Measurements from ENCODE around the gene CD300LD. TPM values are rescaled to one million over a fixed set of nuclear protein-coding genes. Genes with fewer than 3 reads are reported as not detected.

The CD300LD gene
- total and polyA plus RNA-seq, 2 experiments from 2014 or later = not detected

DNA sequence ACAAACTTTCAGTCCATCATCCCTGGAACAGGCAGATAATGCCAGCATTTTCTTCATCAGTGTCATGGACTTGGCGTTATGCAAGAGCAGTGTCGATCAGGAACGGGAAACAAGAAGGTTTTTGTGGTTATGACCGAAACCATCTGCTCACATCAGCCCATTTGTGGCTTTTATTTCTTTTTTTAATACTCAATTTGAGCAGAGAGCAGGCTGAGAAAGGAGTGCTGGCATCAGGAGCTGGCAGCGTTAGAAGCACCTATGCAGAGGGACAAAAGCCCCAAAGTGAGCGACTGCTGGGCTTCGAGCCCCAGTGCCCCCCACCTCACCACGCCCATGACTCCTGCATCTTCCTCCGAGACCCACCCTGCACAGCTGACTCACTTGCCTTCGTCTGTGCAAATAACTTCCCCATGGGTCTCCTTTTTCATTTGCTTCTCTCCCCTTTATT is 47.6 kb upstream of the CD300LD start:
- no peaks in the 10 kb centered on the region for H3K9me2 ChIP-seq (ENCODE audit: insufficient read depth)
- no peak overlapping the region for H3K27ac ChIP-seq (ENCODE audit: low read depth)
- no peak for ATAC-seq
- Mint-ChIP-seq H3K4me3 (no peak overlapping the region), H3K36me3 (ENCODE audit: low read depth) (no peaks in the 10 kb centered on the region), H3K9me3 (no peaks in the 10 kb centered on the region), H3K27ac (no peak overlapping the region), H3K4me1 (peaks cover 44% of the 10 kb centered on the region), H3K27me3 (ENCODE audit: insufficient read depth, low read depth, poor library complexity) (peaks cover 6% of the 10 kb centered on the region)
- no peaks in the 10 kb centered on the region for H3F3A ChIP-seq (replicated peaks; ENCODE audit: low read depth)
- peaks cover 19% of the 10 kb centered on the region for H3K4me1 ChIP-seq (ENCODE audit: insufficient read depth)
- H3K36me3 ChIP-seq (ENCODE audit: insufficient read depth) = no peaks in the 10 kb centered on the region
- TF ChIP-seq, protein P1, sequence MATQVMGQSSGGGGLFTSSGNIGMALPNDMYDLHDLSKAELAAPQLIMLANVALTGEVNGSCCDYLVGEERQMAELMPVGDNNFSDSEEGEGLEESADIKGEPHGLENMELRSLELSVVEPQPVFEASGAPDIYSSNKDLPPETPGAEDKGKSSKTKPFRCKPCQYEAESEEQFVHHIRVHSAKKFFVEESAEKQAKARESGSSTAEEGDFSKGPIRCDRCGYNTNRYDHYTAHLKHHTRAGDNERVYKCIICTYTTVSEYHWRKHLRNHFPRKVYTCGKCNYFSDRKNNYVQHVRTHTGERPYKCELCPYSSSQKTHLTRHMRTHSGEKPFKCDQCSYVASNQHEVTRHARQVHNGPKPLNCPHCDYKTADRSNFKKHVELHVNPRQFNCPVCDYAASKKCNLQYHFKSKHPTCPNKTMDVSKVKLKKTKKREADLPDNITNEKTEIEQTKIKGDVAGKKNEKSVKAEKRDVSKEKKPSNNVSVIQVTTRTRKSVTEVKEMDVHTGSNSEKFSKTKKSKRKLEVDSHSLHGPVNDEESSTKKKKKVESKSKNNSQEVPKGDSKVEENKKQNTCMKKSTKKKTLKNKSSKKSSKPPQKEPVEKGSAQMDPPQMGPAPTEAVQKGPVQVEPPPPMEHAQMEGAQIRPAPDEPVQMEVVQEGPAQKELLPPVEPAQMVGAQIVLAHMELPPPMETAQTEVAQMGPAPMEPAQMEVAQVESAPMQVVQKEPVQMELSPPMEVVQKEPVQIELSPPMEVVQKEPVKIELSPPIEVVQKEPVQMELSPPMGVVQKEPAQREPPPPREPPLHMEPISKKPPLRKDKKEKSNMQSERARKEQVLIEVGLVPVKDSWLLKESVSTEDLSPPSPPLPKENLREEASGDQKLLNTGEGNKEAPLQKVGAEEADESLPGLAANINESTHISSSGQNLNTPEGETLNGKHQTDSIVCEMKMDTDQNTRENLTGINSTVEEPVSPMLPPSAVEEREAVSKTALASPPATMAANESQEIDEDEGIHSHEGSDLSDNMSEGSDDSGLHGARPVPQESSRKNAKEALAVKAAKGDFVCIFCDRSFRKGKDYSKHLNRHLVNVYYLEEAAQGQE (IDR thresholded peaks at IDR 0.05; ENCODE audit: unreplicated experiment) = no peak
- TF ChIP-seq NANOG (IDR thresholded peaks at IDR 0.05; ENCODE audit: borderline replicate concordance) (no peak), ZNF114 (CRISPR knock-in tag; IDR thresholded peaks at IDR 0.05) (no peak), CREB1 (CRISPR knock-in tag; IDR thresholded peaks at IDR 0.05; ENCODE audit: low read depth) (no peak), EZH2 (IDR thresholded peaks at IDR 0.05; ENCODE audit: low read depth, unreplicated experiment) (no peak), EZH2phosphoT487 (IDR thresholded peaks at IDR 0.05; ENCODE audit: unreplicated experiment) (no peak), ZNF331 (CRISPR knock-in tag; IDR thresholded peaks at IDR 0.05; ENCODE audit: low read depth) (no peak), JUNB (IDR thresholded peaks at IDR 0.05; ENCODE audit: unreplicated experiment) (no peak), POLR2AphosphoS5 (IDR thresholded peaks at IDR 0.05; ENCODE audit: low read depth) (no peak), STAT1 (IDR thresholded peaks at IDR 0.05; ENCODE audit: unreplicated experiment) (no peak)
- TF ChIP-seq, protein P2, sequence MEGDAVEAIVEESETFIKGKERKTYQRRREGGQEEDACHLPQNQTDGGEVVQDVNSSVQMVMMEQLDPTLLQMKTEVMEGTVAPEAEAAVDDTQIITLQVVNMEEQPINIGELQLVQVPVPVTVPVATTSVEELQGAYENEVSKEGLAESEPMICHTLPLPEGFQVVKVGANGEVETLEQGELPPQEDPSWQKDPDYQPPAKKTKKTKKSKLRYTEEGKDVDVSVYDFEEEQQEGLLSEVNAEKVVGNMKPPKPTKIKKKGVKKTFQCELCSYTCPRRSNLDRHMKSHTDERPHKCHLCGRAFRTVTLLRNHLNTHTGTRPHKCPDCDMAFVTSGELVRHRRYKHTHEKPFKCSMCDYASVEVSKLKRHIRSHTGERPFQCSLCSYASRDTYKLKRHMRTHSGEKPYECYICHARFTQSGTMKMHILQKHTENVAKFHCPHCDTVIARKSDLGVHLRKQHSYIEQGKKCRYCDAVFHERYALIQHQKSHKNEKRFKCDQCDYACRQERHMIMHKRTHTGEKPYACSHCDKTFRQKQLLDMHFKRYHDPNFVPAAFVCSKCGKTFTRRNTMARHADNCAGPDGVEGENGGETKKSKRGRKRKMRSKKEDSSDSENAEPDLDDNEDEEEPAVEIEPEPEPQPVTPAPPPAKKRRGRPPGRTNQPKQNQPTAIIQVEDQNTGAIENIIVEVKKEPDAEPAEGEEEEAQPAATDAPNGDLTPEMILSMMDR (conservative IDR thresholded peaks at IDR 0.05; ENCODE audit: low read depth in 2 of 2) = no peak
- TF ChIP-seq, protein P3, sequence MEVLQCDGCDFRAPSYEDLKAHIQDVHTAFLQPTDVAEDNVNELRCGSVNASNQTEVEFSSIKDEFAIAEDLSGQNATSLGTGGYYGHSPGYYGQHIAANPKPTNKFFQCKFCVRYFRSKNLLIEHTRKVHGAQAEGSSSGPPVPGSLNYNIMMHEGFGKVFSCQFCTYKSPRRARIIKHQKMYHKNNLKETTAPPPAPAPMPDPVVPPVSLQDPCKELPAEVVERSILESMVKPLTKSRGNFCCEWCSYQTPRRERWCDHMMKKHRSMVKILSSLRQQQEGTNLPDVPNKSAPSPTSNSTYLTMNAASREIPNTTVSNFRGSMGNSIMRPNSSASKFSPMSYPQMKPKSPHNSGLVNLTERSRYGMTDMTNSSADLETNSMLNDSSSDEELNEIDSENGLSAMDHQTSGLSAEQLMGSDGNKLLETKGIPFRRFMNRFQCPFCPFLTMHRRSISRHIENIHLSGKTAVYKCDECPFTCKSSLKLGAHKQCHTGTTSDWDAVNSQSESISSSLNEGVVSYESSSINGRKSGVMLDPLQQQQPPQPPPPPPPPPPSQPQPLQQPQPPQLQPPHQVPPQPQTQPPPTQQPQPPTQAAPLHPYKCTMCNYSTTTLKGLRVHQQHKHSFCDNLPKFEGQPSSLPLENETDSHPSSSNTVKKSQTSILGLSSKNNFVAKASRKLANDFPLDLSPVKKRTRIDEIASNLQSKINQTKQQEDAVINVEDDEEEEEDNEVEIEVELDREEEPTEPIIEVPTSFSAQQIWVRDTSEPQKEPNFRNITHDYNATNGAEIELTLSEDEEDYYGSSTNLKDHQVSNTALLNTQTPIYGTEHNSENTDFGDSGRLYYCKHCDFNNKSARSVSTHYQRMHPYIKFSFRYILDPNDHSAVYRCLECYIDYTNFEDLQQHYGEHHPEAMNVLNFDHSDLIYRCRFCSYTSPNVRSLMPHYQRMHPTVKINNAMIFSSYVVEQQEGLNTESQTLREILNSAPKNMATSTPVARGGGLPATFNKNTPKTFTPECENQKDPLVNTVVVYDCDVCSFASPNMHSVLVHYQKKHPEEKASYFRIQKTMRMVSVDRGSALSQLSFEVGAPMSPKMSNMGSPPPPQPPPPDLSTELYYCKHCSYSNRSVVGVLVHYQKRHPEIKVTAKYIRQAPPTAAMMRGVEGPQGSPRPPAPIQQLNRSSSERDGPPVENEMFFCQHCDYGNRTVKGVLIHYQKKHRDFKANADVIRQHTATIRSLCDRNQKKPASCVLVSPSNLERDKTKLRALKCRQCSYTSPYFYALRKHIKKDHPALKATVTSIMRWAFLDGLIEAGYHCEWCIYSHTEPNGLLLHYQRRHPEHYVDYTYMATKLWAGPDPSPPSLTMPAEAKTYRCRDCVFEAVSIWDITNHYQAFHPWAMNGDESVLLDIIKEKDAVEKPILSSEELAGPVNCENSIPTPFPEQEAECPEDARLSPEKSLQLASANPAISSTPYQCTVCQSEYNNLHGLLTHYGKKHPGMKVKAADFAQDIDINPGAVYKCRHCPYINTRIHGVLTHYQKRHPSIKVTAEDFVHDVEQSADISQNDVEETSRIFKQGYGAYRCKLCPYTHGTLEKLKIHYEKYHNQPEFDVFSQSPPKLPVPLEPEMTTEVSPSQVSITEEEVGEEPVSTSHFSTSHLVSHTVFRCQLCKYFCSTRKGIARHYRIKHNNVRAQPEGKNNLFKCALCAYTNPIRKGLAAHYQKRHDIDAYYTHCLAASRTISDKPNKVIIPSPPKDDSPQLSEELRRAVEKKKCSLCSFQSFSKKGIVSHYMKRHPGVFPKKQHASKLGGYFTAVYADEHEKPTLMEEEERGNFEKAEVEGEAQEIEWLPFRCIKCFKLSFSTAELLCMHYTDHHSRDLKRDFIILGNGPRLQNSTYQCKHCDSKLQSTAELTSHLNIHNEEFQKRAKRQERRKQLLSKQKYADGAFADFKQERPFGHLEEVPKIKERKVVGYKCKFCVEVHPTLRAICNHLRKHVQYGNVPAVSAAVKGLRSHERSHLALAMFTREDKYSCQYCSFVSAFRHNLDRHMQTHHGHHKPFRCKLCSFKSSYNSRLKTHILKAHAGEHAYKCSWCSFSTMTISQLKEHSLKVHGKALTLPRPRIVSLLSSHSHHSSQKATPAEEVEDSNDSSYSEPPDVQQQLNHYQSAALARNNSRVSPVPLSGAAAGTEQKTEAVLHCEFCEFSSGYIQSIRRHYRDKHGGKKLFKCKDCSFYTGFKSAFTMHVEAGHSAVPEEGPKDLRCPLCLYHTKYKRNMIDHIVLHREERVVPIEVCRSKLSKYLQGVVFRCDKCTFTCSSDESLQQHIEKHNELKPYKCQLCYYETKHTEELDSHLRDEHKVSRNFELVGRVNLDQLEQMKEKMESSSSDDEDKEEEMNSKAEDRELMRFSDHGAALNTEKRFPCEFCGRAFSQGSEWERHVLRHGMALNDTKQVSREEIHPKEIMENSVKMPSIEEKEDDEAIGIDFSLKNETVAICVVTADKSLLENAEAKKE (CRISPR knock-in tag; IDR thresholded peaks at IDR 0.05) = no peak
- TF ChIP-seq, protein P4, sequence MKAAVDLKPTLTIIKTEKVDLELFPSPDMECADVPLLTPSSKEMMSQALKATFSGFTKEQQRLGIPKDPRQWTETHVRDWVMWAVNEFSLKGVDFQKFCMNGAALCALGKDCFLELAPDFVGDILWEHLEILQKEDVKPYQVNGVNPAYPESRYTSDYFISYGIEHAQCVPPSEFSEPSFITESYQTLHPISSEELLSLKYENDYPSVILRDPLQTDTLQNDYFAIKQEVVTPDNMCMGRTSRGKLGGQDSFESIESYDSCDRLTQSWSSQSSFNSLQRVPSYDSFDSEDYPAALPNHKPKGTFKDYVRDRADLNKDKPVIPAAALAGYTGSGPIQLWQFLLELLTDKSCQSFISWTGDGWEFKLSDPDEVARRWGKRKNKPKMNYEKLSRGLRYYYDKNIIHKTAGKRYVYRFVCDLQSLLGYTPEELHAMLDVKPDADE (IDR thresholded peaks at IDR 0.05) = no peak
- no peaks in the 10 kb centered on the region for H3K79me2 ChIP-seq (replicated peaks; ENCODE audit: insufficient read depth)
- no peak overlapping the region for H2AFZ ChIP-seq
- H3K4me3 ChIP-seq = no peak overlapping the region
- no peaks in the 10 kb centered on the region for H3K27me3 ChIP-seq (ENCODE audit: insufficient read depth)
- no peak overlapping the region for H3K4me2 ChIP-seq
- H4K20me1 ChIP-seq (replicated peaks; ENCODE audit: insufficient read depth) = no peaks in the 10 kb centered on the region
- DNase-seq (ENCODE audit: low spot score) = no peak

Measured in GM23338 (cell line).